Measurements from ENCODE around the gene SRRM1.
"Not testable (repeated sequence)": the region's sequence is repeated elsewhere in the genome, so short reads cannot be mapped to it uniquely, and the experiment has no call there.

The SRRM1 gene

DNA sequence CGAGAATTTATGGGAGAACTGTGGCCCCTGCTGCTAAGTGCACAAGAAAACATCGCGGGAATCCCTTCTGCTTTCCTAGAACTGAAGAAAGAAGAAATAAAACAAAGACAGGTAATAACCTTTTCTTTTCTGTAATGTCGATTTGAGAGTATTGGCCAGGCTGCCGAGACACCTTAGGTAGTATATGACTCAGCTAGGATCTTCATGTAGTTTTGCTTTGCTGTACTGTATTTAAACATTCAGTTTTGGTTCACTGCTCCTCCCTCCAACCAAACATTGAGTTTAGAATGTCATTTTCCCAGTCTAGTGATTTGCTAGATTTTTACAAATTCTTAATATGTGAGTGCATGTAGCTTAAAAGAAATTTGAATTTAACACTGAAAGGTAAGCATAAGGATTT, 5.8 kb downstream of the SRRM1 start:
- DNase-seq: no peak

DNA sequence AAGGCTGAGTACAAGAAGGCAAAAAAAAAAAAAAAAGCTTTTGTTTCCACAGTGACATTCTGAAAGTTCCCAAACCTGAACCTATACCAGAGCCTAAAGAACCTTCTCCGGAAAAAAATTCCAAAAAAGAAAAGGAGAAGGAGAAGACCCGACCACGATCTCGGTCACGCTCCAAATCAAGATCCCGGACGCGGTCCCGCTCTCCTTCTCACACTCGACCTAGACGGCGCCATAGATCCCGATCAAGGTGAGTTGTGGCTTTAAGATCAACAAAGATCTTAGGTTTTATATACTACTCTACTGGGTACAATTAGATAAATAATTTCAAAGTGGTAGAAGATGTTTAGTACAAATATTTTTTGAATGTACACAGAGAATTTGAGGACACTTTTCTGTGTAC, 9.3 kb downstream of the SRRM1 start:
- DNase-seq: no peak

- DNase-seq: no peak
Observed at GRCh38 chr1:24654010-24654409, 10.9 kb downstream of the SRRM1 start.

DNA sequence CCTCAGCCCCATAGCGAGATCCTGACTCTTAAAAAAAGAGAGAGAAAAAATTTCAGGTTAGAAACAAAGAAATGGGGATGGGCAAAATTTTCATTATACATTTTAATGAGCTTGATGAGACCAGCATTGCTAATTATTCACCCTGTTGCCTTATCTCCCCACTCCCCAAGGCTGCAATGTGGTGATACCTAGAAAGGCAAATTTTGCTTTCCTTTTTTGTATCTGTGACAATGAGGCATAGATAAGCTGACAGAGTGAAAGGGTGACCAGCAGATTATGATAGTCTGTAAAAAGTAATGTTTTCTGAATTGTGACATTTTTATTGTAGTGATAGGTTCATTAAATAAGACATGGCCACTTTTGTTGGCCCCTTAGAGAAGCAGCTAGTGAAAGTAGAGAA, 12.9 kb downstream of the SRRM1 start:
- DNase-seq: no peak

DNA sequence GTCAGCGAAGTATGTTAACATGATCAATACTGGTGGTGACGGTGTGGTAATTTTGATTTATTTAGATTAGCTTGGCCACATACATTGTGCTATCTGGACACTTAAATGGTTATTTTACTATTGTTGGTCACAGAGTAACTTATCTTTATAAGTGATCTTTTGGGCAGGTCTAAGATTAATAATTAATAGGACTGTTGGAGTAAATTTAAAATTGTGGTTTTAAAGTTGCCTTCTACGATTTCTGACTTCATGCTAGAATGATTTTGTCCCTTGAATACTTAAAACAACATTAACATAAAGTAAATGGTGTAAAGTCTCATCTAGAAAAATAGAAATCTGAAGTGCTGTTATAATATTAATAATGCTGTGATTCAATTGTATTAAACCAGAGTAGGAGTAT, 14.7 kb downstream of the SRRM1 start:
- DNase-seq: no peak

- no peak for DNase-seq
Observed at GRCh38 chr1:24659166-24659904, 16.2 kb downstream of the SRRM1 start.

GRCh38 chr1:24659993-24660665, 17.0 kb downstream of the SRRM1 start:
- no peak for DNase-seq

DNA sequence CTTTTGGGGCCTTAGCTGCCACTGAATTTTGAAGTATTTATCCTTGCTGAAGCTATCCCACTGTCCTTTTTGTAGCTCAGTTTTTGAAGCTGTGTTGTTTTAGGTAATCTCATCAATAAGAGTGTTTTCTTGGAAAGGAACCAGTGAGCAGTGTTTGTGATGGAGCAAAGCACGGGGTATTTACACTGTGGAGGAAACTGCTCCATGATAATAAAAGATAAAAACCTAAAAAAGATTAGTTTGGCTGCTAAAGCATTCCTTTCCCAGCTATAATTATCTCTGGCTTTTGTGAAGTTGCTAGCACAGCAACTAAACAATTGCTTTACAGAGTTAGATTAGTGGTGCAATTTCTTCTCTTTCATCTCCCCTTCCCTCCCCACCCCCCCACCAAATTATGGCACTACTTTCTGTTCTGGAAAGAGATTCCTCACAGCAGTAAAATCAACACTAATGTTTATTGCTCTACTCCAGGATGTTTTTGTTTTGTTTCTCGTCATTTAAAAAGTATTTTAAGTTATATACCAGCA, 21.5 kb downstream of the SRRM1 start:
- DNase-seq: no peak

DNA sequence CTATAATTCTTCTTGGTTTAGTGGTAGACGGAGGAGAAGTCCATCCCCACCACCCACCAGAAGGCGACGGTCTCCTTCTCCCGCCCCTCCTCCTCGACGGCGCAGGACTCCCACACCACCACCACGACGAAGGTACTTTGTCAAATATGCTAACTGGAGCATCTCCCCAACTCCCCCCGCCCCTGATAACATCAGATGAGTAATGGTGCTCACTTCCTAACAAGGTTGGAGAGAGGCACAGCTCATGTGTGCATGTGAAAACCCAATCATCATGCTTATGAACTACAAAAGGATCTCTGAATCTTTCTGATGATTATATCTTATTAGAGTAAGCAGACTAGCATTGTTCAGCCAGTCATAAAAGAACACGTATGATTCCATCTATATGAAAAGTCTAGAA, 23.7 kb downstream of the SRRM1 start:
- DNase-seq: no peak

- DNase-seq: not testable (repeated sequence)
Observed at GRCh38 chr1:24671372-24671771, 28.3 kb downstream of the SRRM1 start.

DNA sequence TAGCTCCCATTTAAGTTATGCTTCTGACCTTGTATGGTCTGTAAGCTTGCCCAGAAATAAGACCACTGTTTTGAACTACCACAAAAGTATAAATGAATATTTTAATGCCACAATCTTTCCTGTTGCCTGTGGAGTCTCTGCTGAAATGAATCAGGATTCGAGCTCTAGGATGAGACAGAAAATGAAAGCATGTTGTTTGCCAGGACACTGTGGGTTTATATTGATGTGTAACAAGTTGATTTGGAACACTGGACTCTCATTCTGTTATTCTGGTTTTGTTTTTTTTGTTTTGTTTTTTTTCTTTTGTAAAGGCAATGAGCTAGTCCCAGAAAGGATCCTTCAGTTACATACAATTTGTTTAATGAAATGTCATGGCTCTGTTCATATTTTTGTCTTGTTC, 29.6 kb downstream of the SRRM1 start:
- not testable (repeated sequence) for DNase-seq

DNA sequence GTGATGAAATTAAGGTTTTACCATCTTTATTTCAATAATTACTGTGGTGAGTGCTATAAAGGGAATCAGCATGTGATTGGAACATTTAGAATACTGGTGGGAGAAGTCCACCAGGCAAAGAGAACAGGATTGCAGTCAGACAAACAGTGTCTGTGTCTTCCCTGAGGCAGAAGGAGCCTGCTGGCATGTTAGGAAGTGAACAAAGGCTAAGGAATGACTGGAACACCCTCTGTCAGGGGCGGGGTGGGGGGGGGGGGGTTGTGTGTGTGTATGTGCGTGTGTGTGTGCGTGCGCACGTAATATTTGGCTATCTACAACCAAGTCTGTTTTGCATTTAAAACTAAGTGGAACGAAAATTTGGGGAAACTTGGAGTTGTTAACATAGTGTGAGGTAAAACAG, 30.2 kb downstream of the SRRM1 start:
- no peak for DNase-seq

GRCh38 chr1:24678421-24678820, 35.3 kb downstream of the SRRM1 start:
- not testable (repeated sequence) for DNase-seq

- DNase-seq: no peak
Observed at GRCh38 chr1:24679725-24680124, 36.6 kb downstream of the SRRM1 start.

DNA sequence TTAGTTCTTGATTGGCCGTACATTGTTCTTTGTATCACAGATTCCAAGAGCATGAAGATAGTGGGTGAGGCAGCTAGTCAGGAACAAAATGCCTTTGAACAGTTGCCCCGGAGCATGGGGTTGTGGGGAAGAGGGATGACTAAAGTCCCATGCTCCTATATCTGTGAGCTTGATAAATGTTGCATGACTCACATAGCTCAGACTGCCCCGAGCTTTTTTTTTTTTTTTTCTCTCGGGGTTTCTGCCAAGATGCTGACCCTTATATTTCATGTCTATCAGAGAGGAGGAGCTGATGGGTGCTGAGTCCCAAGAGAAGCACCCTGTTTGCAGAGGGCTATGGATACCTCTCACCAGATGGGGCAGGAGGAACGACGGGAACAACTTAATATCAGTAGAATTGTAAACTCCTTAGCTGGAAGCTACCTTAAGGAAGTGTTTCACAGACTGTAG, 40.6 kb downstream of the SRRM1 start:
- no peak for DNase-seq

DNA sequence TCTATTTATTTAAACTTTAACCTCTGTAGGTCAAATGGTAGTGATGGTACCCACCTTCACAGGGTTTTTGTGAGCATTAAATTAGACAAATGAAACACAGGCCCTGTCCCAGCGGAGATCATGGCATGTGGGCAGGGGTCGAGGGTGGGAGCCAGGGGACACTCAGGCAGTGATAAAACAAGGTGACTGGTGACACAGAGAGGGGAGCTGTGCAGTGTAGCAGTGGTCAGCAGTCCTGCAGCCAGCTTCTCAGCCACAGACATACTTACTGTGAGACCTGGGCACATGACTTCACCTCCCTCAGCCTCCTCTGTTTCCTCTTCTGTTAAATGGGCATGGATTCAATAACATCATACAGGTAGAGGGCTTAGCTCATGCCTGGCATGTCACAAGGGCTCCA, 44.9 kb downstream of the SRRM1 start:
- DNase-seq: no peak

- peak; percentile 52 for DNase-seq
Observed at GRCh38 chr1:24688621-24689195, 45.6 kb downstream of the SRRM1 start.

DNA sequence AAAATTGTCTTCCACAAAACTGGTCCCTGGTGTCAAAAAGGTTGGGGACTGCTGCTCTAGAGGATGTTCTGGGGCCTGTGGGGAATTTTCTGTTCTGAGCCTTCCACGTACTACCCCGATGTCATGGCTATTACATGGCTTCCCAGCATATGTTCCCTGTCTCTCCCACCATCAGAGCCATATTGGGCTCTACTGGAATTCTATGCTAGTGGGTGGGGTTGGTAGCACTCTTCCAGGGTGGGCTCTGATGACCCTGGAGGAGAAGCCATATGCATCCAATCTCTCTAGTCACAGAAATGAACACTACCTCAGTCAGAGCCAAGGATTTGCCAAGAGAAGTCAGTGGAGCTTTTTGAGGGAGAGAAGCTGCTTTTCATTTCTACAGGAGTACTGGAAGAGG, 47.9 kb downstream of the SRRM1 start:
- no peak for DNase-seq

DNA sequence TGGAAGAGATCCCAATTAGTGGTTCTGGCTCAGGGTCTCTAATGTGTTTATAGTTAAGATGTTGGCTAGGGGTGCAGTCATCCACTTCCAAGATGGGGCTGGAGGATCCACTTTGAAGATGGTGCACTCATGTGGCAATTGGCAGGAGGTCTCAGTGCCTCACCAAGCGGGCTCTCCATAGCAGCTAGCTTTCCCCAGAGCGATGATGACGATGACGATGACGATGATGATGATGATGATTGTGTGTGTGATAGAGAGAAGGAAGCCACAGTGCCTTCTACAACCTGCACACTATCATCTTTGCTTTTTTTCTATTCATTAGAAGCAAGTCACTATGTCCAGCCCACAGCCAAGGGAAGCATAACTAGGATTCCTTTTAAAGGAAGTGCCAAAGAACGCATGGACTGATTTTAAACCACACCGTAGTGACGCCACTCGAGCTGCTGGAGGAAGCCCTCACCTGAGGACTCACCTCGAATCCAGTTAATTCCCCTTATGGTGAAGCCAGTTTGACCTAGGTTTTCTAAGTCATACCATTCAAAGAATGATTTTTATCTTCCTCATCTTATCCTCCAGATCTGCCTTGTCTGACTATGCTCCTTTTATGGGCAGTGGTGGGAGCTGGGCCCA, 49.4 kb downstream of the SRRM1 start:
- no peak for DNase-seq

- no peak for DNase-seq
Observed at GRCh38 chr1:24693827-24694379, 50.8 kb downstream of the SRRM1 start.

DNA sequence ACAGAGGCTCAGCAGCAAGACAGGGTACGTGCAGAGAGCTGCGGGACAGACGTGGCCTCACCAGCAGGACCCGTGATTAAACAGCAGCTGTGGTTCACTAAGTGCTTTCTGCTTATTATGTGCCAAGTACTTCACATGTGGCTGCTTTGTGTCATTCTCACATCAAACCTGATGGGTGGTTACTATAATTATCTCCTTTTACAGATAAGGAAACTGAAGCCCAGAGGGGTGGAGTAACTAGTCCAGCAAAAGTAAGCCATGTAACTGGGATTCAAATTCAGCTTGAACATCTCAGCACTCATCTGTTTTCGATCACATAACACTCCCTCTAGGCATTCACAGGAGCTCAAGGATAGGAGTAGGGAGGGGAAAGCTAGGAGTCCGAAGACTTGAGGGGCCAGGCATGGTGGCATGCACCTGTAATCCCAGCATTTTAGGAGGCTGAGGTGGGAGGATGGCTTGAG, 51.3 kb downstream of the SRRM1 start:
- DNase-seq: no peak

DNA sequence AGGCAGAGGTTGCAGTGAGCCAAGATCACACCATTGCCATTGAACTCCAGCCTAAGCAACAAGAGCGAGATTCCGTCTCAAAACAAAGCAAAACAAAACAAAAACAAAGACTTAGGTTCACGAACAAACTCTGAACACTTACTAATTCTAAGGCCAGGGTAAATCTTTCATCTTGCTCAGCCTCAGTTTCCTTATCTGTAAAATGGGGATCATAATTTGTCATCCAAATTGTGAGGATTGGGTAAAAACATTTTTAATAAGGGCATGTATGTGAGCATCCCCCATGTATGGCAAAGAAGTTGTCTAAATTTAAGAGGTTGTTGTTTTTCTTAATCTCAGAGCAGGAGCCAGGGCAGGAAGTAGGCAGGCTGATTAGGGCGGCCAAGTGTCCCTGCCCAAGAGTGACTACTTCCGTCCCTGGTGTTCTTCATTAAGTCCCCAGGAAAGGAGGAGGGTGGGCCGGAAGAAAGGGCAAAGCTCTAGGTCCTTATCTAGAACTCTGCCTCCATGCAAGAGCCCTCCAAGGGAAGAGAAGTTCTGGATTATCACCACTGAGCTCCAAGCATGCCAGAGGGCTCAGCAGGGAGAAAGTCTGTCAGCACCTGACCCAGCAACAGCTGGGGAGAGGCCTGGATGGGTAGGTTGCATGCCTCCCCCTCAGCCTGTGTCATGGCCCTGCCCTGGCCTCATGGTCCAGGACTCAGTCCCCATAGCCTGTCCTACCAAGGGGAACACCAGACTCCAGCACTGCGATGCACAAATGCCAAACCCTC, 52.3 kb downstream of the SRRM1 start:
- no peak for DNase-seq

Data from stimulated activated CD4-positive, alpha-beta T cell treated with anti-CD3 and anti-CD28 coated beads, Interleukin-2, amount 100 ng/mL, for 48 hours (primary cell).